ENCODE measurements around the gene ECSCR.
A peak's percentile ranks its signal among the peaks of the same experiment; 100 is the strongest.
"Not testable (repeated sequence)": the region's sequence is repeated elsewhere in the genome, so short reads cannot be mapped to it uniquely, and the experiment has no call there.

ECSCR gene

GRCh38 chr5:139451176-139451575 lies 11.4 kb downstream of the ECSCR start:
- H3K4me3 ChIP-seq (ENCODE audit: low read depth, low read length): no peak overlapping the region
- TF ChIP-seq, protein P1, sequence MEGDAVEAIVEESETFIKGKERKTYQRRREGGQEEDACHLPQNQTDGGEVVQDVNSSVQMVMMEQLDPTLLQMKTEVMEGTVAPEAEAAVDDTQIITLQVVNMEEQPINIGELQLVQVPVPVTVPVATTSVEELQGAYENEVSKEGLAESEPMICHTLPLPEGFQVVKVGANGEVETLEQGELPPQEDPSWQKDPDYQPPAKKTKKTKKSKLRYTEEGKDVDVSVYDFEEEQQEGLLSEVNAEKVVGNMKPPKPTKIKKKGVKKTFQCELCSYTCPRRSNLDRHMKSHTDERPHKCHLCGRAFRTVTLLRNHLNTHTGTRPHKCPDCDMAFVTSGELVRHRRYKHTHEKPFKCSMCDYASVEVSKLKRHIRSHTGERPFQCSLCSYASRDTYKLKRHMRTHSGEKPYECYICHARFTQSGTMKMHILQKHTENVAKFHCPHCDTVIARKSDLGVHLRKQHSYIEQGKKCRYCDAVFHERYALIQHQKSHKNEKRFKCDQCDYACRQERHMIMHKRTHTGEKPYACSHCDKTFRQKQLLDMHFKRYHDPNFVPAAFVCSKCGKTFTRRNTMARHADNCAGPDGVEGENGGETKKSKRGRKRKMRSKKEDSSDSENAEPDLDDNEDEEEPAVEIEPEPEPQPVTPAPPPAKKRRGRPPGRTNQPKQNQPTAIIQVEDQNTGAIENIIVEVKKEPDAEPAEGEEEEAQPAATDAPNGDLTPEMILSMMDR (IDR thresholded peaks at IDR 0.05; ENCODE audit: insufficient read depth, low read depth, low read length, missing control alignments): no peak
- DNase-seq (ENCODE audit: low read depth): no peak

DNA sequence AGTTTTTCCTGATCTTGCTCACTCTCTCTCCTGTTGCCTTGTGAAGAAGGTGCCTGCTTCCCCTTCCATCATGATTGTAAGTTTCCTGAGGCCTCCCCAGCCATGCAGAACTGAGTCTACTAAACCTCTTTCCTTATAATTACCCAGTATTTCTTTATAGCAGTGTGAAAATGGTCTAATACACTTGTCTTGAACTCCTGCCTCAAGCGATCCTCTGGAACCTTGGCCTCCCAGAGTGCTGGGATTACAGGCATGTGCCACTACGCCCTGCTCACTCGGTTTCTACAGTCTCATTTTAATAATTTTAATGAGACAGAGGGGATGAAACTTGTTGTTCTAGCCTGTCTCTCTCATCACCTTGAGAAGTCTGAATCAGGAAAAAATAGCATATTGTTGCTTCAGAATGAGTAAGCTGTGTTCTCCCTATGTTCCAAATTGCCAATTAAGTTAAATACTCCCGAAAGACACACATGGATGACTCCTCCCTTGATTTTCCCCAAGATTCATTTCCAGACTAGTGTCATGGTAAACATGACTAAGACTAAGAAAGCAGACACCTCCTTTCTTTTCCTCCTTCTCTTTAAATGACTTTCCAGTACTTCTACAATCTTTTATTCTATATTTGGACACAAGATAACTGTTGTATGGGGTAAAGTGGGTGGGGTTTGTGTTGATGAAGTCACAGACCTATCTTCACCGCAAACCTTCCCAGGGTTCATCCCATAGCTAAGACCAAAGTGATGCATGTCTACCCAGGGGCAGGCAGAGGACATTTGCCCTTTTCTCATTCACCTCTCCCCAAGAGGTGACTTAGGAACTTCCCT lies 15.4 kb downstream of the ECSCR start:
- H3K4me3 ChIP-seq (ENCODE audit: low read depth, low read length): no peak overlapping the region
- DNase-seq (ENCODE audit: low read depth): peak; percentile 83
- TF ChIP-seq, protein P1 (IDR thresholded peaks at IDR 0.05; ENCODE audit: insufficient read depth, low read depth, low read length, missing control alignments): no peak

GRCh38 chr5:139445325-139446170 lies 17.0 kb downstream of the ECSCR start:
- TF ChIP-seq, protein P1 (IDR thresholded peaks at IDR 0.05; ENCODE audit: insufficient read depth, low read depth, low read length, missing control alignments): no peak
- DNase-seq (ENCODE audit: low read depth): no peak

GRCh38 chr5:139443831-139444453 lies 18.6 kb downstream of the ECSCR start:
- TF ChIP-seq, protein P1 (IDR thresholded peaks at IDR 0.05; ENCODE audit: insufficient read depth, low read depth, low read length, missing control alignments): no peak
- DNase-seq (ENCODE audit: low read depth): no peak
- no peak overlapping the region for H3K4me3 ChIP-seq (ENCODE audit: low read depth, low read length)

More at GRCh38 chr5:139445325-139446170, 17.0 kb downstream of the ECSCR start:
- no peak overlapping the region for H3K4me3 ChIP-seq (ENCODE audit: low read depth, low read length)

DNA sequence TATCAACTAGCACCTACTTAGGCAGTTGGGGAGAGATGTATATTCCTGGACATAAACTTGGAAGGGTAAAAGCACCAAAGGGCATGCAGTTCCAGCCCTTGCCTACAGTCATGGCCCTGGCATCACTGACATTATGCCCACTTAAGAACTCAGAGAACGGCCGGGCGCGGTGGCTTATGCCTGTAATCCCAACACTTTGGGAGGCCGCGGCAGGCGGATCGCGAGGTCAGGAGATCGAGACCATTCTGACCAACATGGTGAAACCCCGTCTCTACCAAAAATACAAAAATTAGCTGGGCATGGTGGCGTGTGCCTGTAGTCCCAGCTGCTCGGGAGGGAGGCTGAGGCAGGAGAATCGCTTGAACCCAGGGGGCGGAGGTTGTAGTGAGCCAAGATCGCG lies 22.1 kb downstream of the ECSCR start:
- DNase-seq (ENCODE audit: low read depth); H3K4me3 ChIP-seq (ENCODE audit: low read depth, low read length): not testable (repeated sequence)

DNA sequence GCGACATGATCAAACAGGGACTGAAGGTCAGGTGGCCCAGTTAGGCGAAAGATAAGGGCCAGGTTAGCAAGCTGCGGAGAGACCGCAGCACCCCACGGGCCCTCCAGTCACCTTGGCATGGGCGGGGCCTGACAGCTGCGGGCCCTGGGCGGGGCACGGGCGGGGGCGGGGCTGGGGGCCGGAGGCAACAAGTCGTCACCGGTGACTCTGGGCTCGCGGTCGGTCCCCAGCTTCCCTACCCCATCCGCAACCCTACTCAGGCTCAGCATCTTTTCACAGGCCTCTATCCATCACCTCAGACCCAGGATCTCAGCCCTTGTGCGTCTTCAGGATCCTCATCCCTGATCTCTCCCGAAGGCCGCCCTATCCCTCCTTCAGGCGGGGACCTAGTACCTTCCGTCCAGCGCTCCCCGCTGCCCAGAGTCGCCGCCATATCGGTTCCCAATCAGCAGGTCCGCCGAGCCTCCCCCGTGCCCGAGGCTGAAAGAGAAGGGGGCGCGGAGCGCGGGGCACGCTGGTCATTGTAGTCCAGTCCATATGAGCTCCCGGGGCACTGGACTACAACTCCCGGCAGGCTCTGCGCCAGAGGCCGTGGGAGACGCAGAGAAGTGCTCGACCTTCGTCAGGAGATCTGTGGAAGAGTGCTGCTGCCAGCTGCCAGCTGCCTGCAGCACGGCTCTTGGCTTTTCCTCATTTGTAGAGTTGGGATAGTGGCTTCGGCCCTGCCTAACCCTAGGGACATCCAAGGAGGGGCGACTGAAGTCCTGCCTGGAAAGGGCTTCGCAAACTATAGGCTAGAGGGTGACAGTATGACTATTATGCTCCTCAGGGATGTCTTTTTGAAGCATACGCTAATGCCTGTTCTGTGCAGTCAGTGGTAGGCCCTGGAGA lies 23.3 kb downstream of the ECSCR start, which contains the start of gene DNAJC18:
TSS of gene DNAJC18 (minus strand) at position 513 of the 891 bp plus-strand sequence. CDS start at position 433, 80 bp downstream.
- TF ChIP-seq, protein P1 (IDR thresholded peaks at IDR 0.05; ENCODE audit: insufficient read depth, low read depth, low read length, missing control alignments): no peak
- peak; percentile 92 for DNase-seq (ENCODE audit: low read depth)
- H3K4me3 ChIP-seq (ENCODE audit: low read depth, low read length): peak within 1 kb of the TSS; percentile 66
